HG03521 (cell line): ENCODE measurements around the gene WFDC2.
"Not testable (repeated sequence)": the region's sequence is repeated elsewhere in the genome, so short reads cannot be mapped to it uniquely, and the experiment has no call there.

Experiments
- ATAC-seq: cut with Tn5 transposase; IDR thresholded peaks from one replicate; pipeline ENCODE4 v1.9.1; 2021; ENCODE audit warnings: mild to moderate bottlenecking, moderate library complexity; ENCODE audit not compliant: unreplicated experiment

WFDC2 gene

DNA sequence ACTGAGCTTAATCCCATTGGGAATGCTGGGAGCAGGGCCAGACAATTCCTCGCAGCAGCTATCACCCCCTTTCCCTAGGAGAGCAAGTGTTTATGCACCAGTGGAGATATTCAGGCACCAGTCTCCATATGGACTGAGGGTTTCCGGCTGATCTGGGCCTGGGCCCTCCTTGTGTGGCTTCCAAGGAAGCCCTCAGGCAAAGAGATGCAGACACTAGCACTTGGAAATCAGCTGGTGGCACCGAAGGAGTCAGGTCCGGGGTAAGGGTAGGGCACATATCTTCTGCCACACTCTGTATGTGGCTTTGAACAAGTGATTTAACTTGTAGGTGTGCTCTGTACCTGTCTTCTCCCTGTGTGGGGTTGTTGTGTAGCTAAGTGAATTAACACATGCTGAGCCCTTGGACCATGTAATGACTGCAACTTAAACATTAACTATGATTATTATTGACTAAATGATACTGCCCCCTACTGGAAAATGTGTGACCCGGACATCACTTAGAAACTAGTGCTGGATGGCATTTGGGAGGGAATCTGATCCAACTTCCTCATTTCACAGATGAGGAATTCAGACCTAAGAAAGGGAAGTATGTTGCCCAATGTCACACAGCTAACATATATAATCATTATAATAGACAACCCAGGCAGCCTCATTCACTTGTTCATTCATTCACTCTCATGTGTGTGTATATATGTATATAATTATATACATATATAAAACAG, 19.3 kb upstream of the WFDC2 start:
- ATAC-seq: no peak

DNA sequence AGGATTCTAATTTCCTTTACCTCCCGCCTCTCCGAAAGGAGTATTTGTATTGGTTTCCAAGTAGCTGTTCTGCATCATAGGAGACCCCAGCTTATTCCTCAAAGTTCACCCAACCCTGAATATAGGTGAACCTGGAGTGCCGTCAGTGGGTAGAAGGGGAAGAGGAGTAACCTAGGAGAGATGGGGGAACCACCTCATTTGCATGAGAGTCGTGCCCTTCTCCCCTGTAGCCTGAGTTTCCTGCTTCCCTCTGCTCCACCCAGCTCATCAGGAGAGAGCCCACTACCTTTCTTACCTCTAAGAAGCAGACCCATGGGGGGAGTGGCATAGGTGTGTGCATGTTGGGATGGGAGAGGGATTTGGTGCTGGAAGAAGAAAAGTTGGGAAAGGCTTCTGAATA, 17.3 kb upstream of the WFDC2 start:
- no peak for ATAC-seq

DNA sequence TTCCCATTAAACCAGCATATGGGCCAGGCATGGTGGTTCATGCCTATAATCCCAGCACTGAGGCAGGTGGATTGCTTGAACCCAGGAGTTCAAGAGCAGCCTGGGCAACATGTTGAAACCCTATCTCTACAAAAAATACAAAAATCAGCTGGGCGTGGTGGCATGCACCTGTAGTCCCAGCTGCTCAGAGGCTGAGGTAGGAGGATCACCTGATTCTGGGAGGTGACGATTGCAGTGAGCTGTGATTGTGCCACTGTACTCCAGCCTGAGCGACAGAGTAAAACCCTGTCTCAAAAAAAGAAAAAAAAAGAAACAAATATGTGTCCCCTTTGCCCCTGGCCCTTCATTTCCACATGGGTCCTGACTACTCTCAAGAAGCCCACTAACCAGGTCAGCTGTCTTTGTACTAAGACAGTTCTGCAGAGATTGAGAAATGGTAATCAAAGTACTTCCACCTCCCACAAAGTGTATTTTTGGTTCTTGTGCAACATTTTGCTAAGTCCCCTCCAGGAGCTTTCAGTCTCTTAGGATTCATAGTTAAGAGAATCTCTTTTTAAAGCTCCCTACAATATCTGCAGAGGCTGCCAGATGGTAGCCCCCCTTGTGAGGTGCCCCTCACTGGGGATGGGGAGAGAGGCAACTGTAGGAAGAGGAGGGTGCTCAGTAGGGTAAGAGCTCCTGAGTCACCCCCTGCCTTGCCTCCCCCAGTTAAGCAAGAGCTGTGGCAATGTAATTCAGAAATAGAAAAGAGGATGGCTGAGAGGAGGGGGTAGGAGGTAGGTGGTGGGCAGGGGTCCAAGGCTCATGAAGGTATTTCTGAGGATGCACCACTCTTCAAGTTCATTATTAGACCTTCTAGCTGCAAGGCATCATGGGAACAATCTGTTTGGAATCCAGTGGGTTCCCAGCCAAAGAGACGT, 16.5 kb upstream of the WFDC2 start:
- no peak for ATAC-seq

DNA sequence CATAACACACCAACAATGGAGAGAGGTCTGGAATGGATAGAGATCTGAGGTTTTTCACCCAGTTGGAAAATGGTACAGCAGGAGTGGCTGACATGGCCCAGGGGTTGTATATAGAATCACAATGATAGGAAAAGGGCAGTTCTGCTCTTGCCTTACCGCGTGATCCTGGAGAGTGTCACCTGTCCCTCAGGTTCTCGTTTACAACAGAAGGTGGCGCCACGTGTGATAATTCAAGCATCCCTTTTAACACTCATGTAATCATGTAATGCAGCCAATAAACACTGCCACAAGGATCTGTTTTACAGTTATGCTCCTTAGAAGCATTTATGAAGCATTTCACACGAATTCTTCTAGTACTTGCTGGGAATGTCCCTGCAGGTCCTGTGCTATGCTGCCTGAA, 12.9 kb upstream of the WFDC2 start:
- ATAC-seq: no peak

DNA sequence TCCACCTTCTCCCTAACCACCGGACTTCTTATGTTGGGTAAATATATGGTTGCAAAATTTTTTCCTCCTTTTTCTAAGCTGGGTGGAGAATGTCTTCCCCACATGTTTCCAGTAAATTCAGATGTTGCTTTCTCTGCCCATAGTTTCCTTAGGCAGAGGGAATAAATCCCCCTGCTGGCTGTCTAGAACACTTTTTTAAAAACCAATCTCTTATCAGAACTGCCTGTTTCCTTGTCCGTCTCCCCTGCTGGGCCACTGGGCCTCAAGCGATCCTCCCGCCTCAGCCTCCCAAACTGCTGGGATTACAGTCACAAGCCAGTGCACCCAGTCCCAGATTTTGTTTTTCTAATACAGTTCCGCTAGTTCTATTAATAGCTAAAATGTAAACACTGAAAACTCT, 9.9 kb upstream of the WFDC2 start:
- no peak for ATAC-seq

DNA sequence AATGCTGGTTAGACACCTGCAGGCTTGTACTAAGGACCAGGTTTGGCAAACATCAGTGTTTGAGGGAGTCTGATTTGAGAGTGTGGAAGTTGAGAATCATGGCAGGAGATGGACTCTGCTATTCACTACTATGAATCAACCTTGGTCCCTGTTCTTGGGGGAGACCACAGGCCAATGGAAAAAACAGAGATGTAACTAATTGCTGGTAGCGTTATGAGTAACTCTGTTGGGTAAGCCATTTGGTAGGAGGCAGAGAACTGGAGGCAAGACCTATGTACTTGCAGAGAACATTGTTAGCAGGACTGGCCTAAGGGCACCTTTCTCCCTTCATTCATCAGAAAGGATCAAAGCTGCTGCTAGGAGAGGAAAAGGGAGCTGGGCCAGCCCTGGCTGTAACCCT, 8.3 kb upstream of the WFDC2 start:
- ATAC-seq: no peak

DNA sequence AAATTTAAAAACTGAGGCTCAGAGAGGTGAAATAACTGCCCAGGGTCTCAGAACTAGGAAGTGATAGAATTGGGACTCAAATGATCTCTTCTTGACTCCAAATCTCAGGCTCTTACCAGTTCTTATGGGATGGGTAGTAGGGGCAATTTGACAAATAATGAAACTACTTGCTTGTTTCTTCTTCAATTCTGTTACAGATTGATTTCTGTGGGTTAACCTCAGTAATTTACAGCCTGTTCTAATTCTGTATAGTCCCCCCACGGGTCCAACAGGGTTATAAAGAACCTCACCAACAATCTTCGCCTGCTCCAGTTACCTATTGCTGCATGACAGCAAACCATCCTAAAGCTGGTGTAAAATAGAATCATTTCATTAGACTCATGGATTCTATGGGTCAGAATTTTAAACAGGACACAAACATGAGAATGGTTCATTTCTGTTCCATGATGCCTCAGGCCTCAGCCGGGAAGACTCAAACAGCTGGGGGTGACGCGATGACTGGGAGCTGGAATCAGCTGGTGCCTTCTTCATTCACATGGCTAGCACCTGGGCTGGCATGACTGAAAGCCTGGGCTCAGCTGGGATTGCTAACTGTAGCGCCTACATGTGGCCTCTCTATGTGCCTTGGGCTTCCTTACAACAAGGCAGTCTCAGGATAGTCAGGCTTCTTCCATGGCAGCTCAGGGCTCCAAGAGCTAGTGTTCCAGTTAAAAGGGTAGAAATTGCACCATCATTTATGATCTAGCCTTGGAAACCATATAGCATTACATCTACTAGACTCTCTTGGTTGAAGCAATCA, 6.6 kb upstream of the WFDC2 start:
- ATAC-seq: no peak

DNA sequence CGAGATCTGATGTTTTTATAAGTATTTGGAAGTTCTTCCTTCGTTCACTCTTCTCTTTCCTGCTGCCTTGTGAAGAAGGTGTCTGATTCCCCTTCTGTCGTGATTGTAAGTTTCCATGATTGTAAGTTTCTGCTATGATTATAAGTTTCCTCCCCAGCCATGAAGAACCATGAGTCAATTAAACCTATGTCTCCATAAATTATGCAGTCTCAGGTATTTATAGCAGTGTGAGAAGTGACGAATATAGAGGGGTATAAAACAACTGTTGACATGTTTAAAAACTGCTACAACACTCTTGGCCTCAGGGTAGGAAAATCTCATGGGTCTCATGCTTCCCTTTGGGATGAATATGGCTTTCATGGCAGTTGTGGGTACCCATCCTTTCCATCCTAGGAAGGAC, 5.8 kb upstream of the WFDC2 start:
- no peak for ATAC-seq

DNA sequence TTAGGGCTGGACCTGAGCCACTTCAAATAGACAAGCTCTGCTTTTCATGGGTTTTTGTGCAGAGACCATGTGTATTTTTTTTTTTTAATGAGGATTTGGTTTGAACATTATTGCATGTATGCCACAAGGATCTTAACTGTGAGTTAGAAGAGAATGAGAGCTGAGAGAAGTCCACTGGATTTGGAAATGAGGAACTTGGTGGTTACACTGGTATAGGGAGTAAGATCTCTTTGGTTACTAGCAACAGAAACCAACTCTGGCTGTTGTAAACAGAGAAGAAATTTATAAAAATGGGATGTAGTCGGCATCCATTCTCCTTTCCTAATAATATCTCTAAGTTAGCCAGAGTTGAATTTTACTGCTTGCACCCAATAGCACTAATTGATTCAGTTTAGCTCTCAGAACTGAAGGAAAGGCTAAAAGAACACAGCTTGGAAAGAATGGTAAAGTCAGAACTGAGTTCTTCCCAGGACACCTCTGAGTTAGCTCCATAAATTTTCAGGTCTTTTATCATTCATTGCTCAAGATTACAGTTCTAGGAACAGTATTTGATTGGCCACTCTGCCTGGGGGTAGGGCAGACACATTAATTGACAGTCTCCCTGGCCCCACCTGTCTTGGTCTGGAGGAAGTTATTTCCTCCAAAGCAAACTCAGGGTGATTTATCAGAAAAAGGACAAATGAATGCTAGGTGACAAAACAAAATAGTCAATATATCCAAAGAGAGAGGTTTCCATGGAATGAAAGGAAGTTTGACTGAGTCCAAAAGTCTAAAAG, 3.9 kb upstream of the WFDC2 start:
- no peak for ATAC-seq

DNA sequence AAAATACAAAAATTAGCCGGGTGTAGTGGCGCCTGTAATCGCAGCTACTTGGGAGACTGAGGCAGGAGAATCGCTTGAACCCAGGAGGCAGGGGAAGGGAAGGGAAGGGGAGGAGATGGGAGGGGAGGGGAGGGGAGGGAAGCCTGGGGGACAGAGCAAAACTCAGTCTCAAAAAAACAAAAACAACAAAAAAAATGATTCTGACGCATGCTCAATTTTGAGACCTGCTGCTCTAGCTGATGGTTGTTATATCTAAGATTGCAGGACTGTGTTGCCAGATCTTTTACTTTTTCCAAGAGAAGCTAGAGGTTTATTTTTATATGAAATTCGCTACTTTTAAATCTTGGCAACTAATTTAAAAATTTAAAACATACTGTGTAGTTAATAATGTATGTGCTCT, 2.4 kb upstream of the WFDC2 start:
- no peak for ATAC-seq

DNA sequence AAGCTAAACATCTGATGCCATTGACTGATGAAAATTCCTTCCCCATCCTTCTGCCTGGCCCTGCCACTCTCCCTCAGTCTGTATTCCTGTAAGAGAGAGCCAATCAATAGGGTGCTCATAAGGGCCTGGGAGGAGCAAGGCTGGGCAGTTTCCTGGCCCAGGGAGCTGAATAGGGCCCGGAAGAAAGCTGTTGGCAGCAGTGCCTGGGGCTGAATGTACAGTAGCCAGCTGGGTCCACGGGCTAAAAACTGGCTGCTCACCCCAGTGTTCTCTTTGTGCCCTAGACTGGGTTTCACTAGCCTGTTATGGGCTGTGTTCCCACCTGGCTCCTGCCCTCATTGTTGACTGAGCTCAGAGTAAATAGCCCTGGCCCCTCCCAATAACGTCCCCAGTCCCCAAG, 1.7 kb upstream of the WFDC2 start:
- no peak for ATAC-seq

DNA sequence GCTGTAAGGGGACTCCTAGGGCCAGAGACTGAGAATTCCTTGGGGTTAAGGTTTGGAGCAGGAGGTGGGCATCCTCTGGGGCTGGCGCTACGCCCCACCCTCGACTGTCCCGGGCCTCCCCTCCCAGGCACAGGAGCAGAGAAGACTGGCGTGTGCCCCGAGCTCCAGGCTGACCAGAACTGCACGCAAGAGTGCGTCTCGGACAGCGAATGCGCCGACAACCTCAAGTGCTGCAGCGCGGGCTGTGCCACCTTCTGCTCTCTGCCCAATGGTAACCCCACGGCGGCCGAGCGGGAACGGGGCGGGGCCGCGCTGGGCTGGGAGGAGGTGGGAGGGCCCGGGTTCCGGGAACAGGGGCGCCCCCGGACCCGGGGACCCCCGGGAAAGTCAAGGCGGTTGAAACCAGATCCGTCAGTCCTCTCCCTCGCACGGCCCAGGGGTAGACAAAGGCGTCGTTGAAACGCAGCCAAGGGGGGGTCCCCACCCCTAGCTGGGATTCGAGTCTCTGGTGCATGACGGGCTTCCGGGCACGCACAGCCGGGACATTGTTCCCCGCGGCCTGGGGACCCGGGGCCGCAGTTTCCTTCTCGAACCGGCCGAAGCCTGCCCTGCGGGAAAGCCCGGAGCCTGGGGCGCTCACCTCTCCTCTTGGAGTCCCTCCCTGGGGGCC, 844 bp downstream of the WFDC2 start:
- ATAC-seq: no peak

DNA sequence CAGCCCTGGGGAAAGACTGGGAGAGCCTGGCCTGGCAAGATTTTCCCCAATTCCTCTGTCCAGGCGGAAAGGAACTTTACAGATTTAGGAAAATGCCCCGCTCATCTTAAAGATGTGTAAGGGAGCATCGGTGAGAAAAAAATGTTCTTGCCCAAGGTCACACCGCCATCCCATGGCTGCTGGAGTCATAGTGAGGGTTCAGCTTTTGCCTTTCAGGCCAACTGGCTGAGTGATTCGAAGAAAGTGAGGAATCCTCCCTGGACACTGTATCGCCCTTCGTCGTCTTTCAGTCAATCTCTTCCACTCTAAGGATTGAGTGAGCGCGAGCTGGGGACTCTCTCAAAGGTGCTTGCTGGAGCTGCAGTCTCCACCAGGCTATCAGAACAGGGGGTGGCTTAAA, 1.4 kb downstream of the WFDC2 start:
- no peak for ATAC-seq

DNA sequence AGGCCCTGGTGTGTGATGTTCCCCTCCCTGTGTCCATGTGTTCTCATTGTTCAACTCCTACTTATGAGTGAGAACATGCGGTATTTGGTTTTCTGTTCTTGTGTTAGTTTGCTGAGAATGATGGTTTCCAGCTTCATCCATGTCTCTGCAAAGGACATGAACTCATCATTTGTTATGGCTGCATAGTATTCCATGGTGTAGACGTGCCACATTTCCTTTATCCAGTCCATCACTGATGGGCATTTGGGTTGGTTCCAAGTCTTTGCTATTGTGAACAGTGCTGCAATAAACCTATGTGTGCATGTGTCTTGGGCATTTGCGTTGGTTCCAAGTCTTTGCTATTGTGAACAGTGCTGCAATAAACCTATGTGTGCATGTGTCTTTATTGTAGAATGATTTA, 2.7 kb downstream of the WFDC2 start:
- not testable (repeated sequence) for ATAC-seq

DNA sequence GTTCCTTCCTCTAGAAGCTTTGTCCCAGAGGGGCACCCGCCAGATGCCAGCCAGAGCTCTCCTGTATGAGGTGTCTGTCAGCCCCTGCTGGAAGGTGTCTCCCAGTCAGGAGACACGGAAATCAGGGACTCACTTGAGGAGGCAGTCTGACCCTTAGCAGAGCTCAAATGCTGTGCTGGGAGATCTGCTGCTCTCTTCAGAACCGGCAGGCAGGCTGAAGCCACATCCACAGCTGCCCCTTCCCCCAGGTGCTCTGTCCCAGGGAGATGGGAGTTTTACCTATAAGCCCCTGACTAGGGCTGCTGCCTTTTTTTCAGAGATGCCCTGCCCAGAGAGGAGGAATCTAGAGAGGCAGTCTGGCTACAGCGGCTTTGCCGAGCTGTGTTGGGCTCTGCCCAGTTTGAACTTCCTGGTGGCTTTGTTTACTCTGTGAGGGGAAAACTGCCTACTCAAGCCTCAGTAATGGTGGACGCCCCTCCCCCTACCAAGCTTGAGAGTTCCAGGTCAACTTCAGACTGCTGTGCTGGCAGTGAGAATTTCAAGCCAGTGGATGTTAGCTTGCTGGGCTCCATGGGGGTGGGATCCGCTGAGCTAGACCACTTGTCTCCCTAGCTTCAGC, 8.1 kb downstream of the WFDC2 start:
- ATAC-seq: not testable (repeated sequence)

DNA sequence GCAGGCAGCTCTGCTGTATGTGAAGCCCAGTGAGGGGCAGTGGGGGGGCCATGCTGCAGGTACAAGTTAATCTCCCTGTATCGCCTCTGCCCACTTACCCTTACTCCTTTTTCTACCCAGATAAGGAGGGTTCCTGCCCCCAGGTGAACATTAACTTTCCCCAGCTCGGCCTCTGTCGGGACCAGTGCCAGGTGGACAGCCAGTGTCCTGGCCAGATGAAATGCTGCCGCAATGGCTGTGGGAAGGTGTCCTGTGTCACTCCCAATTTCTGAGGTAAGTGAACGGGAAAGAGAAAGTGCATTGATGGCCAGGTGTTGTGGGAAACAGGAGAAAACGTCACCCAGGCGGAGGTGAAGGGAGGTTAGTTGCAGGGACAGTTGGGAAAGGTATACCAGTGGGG, 10.3 kb downstream of the WFDC2 start:
- ATAC-seq: no peak

DNA sequence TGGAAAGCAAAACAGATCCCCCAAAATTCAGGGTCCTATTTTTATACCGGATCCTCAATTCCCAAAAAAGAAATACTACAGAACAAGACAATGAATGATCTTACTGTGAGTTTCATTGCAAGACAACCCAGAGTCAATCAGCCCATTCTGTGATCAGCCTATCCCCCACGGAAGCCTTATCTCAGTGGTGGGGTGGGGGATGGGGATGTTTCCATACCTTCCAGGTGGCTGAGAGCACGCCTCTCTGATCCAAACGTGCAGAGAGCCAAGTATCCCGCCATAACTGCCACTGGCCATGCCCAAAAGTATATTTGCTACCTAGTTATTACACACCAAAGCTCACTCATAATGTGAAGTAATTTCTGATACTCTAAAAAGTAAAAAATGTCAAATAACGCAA, 15.1 kb downstream of the WFDC2 start:
- no peak for ATAC-seq

DNA sequence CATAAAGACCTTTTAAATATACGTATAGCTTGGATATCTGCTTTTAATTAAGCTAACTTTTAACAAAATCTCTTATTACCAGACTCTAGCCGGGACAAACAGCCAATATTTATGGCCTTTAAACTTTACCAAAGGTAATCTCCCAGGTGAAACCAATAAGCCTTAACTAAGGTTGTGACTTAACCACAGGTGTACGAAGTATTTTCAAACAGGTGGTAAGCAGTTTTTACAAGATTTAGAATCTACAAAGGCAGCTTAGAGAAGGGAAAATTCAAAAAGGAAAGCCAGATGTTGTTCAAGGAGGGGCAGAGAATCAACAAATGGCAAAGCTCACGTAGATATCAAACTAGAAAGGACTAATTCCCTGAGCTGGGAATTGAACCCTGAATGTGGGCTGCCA, 15.8 kb downstream of the WFDC2 start:
- ATAC-seq: no peak

DNA sequence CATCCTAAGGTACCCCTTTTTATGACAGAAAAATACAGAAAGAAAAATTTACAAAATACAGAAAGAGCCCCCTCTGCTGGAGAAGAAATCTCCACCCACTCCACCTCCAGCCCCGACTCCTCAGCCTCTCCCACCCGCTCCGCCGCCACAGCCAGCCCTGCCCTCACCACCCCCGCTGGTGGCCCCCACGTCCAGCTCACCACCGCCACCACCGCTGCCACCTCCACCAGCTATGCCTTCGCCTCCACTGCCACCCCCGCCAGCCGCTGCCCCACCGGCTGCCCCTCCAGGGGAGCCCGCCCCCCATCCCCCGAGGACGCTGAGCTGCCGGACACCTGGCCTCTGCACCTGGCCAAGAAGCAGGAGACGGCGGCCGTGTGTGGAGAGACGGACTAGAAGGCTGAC, 17.7 kb downstream of the WFDC2 start:
- ATAC-seq: no peak

DNA sequence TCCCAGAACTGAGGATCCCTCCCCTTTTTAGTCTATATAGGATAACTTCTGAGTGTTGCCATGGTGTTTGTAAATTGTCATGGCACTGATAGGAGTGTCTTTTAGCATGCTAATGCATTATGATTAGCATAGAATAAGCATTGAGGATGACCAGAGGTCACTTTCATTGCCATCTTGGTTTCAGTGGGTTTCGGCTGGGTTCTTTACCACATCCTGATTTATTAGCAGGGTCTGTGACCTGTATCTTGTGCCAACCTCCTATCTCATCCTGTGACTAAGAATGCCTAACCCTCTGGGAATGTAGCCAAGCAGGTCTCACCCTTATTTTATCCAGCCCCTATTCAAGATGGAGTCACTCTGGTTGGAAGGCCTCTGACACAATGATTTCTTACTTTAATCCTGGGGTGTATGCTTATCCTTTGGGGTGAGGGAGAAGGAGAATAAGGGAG, 19.6 kb downstream of the WFDC2 start:
- ATAC-seq: no peak
